Skeletal muscle tissue (tissue), 4 donors: Measurements from ENCODE around the gene PPFIA3. TPM values are rescaled to one million over a fixed set of nuclear protein-coding genes. Genes with fewer than 3 reads are reported as not detected.
A peak's percentile ranks its signal among the peaks of the same experiment; 100 is the strongest.

Experiments
- H3K27ac ChIP-seq: one replicate; pipeline ENCODE4 v1.7.0; 2013; ENCODE audit warnings: mild to moderate bottlenecking, low read depth, low read length, inconsistent platforms
- H3K27me3 ChIP-seq, 3 donors: one replicate each; pipeline ENCODE4 v1.7.0; 2013; ENCODE audit warnings: low read length in 3 of 3; ENCODE audit not compliant: control insufficient read depth in 3 of 3, insufficient read depth in 3 of 3
- H3K36me3 ChIP-seq, 3 donors: one replicate each; pipeline ENCODE4 v1.7.0; 2013; ENCODE audit warnings: low read length in 3 of 3; ENCODE audit not compliant: control insufficient read depth in 3 of 3, insufficient read depth in 3 of 3
- H3K4me1 ChIP-seq, 3 donors: one replicate each; pipeline ENCODE4 v1.7.0; 2013; ENCODE audit warnings: low read length in 3 of 3, mild to moderate bottlenecking in 3 of 3; ENCODE audit not compliant: control insufficient read depth in 3 of 3, insufficient read depth in 3 of 3
- H3K4me3 ChIP-seq, 3 donors: one replicate each; pipeline ENCODE4 v1.7.0; 2013; ENCODE audit warnings: low read length in 3 of 3
- H3K9ac ChIP-seq, 3 donors: one replicate each; pipeline ENCODE4 v1.7.0; 2013; ENCODE audit warnings: low read length in 3 of 3, mild to moderate bottlenecking in 3 of 3, moderate library complexity in 2 of 3, low read depth in 1 of 3
- H3K9me3 ChIP-seq, 3 donors: one replicate each; pipeline ENCODE4 v1.7.0; 2013; ENCODE audit warnings: low read length in 3 of 3; ENCODE audit not compliant: control insufficient read depth in 3 of 3
- total RNA-seq: library from RNA; depleted of rRNA; stranded (reverse); fragments of >200 nt; gene quantifications from one replicate; pipeline ENCODE4 v1.2.3, GENCODE V29; 2014
- donor health status: Osteomylitis.

The PPFIA3 gene
- total RNA-seq, 1 donor from 2014 or later, result 3.1 TPM

DNA sequence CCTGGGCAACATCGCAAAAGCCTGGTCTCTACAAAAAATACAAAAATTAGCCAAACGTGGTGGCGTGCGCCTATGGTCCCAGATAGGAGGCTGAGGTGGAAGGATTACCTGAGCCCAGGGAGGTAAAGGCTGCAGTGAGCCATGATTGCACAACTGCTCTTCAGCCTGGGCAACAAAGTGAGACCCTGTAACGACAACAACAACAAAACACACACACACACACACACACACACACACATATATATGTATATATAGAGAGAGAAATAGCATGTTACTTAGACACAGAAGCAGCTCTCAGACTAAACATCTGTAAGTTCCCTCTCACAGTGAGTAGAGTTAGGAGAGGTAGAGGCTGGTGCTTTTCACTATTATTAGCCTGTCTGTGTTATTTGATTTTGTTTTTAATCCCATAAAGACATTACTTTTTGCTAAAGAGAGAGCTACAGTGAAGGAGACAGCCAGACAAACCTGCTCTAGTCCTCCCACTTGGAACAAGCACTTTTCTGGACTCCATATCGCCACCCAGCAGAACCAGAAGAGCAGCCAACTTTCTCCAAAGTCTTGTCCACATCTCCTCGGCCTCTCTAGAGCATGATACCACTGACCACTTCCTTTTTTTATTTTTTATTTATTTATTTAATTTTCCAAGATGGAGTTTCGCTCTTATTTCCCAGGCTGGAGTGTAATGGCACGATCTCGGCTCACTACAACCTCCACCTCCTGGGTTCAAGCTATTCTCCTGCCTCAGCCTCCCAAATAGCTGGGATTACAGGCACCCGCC, 7.9 kb upstream of the PPFIA3 start:
- Histone ChIP-seq H3K27me3 (no peaks in the 10 kb centered on the region), H3K9ac (no peak overlapping the region), H3K27ac (peak overlapping the region; percentile 25), H3K4me1 (peaks cover 27 to 50% (median 30%) of the 10 kb centered on the region in 3 donors), H3K9me3 (no peaks in the 10 kb centered on the region), H3K36me3 (peaks cover 20 to 29% (median 28%) of the 10 kb centered on the region in 3 donors), H3K4me3 (no peak overlapping the region)

DNA sequence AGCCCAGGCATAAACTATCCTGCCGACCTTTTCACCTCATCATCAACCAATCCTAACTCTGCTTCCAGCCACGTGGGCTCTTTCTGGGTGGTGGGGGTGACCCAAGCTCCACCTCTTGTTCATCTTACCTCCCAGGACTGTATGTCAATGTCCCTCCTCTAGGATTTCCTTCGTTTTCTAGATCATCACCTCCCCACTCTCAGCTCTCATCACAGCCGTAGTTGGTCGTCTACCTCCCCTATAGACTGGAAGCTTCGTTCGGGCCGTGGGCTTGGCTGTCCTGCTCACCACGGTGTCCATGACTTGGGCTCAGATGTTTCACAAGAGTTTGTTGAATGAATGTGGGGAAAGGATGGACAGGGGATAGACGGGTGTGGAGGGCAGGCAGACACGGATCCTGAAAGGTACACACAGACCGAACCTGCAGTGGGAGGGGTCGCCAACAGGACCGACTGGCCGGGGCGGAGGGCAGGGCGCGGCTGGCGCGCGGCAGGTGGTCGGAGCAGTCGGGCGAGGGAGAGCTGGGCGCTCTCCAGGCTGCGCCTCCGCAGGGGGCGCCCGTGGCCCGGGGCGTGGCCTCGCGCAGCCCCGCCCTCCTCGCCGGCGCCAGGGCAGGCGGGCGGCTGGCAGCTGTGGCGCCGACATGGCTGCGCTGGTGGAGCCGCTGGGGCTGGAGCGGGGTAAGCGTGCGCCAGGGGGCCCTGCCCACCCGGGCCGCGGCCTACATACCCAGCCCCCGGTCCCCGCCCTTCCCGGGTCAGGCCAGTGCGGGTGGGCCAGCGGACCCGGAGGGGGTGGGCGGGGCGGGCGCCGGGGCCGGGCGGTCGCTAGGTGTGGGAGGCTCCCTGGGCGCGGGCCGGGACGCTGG, 5.3 kb upstream of the PPFIA3 start, which contains the start of gene LIN7B:
LIN7B (plus strand) TSS at position 609 of the 868 bp plus-strand sequence; CDS start at position 644, 35 bp downstream.
- peak within 1 kb of the TSS; percentile 68 to 86 (median 79) for H3K4me3 ChIP-seq
- H3K9ac ChIP-seq, result peak within 1 kb of the TSS; percentile 68 to 87 (median 78)
- peaks cover 3 to 11% (median 7%) of the 10 kb centered on the region in 3 donors for H3K36me3 ChIP-seq
- H3K27me3 ChIP-seq, result no peaks in the 10 kb centered on the region
- peak within 1 kb of the TSS; percentile 6 for H3K27ac ChIP-seq
- H3K9me3 ChIP-seq, result no peaks in the 10 kb centered on the region
- H3K4me1 ChIP-seq, result peaks cover 38 to 59% (median 38%) of the 10 kb centered on the region in 3 donors

GRCh38 chr19:49114630-49115363, 4.5 kb upstream of the PPFIA3 start:
- H3K27me3 ChIP-seq, result no peaks in the 10 kb centered on the region
- no peak overlapping the region for H3K27ac ChIP-seq
- H3K36me3 ChIP-seq, result peaks cover 2 to 7% (median 6%) of the 10 kb centered on the region in 3 donors
- peak overlapping the region; percentile 68 to 86 (median 79) for H3K4me3 ChIP-seq
- H3K9me3 ChIP-seq, result no peaks in the 10 kb centered on the region
- H3K4me1 ChIP-seq, result peaks cover 35 to 55% (median 43%) of the 10 kb centered on the region in 3 donors
- peak overlapping the region; percentile 68 to 87 (median 78) for H3K9ac ChIP-seq

GRCh38 chr19:49116544-49116943, 2.8 kb upstream of the PPFIA3 start:
- peaks cover 0 to 3% (median 0%) of the 10 kb centered on the region in 3 donors for H3K27me3 ChIP-seq
- H3K9ac ChIP-seq, result no peak overlapping the region
- peaks cover 2 to 7% (median 6%) of the 10 kb centered on the region in 3 donors for H3K36me3 ChIP-seq
- H3K4me3 ChIP-seq, result no peak overlapping the region
- H3K27ac ChIP-seq, result no peak overlapping the region
- no peaks in the 10 kb centered on the region for H3K9me3 ChIP-seq
- peaks cover 23 to 48% (median 34%) of the 10 kb centered on the region in 3 donors for H3K4me1 ChIP-seq

DNA sequence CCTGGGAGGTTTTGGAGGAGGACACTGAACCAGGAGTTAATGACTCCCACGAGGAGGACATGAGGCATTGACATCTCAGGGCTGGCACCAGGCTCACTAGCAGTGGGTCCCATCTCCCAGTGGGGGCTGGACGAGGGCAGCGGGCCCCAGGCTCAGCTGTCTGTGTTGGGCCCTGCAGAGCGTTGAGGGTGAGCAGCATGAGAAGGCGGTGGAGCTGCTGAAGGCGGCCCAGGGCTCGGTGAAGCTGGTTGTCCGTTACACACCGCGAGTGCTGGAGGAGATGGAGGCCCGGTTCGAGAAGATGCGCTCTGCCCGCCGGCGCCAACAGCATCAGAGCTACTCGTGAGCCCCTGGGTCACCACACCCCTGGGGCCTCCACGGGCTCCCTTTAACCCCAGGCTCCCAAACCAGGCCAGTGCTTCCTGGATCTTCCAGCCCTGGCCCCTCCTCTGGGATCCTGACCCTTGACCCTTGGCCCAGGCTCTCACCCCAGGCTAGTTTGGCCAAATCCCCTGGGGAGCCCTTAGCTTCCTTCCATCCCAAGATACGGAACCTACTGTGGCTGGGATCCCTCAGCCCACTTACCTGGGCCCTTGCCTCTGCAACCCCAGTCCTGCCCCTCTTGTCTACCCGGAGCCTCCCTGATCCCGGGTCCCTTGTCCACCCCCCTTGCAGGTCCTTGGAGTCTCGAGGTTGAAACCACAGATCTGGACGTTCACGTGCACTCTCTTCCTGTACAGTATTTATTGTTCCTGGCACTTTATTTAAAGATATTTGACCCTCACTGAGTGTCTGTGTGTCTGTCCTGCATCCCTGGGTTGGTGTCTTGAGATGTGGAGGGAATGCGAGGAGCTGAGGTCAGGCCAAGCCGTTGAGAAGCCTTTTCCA, 1.4 kb upstream of the PPFIA3 start:
- H3K4me1 ChIP-seq, result peaks cover 23 to 48% (median 34%) of the 10 kb centered on the region in 3 donors
- H3K9ac ChIP-seq, result peak overlapping the region; percentile 60 to 86 (median 85)
- H3K27me3 ChIP-seq, result peaks cover 0 to 3% (median 0%) of the 10 kb centered on the region in 3 donors
- peak overlapping the region; percentile 64 to 87 (median 85) for H3K4me3 ChIP-seq
- H3K36me3 ChIP-seq, result peaks cover 2 to 7% (median 6%) of the 10 kb centered on the region in 3 donors
- H3K9me3 ChIP-seq, result no peaks in the 10 kb centered on the region
- H3K27ac ChIP-seq, result peak overlapping the region; percentile 95

DNA sequence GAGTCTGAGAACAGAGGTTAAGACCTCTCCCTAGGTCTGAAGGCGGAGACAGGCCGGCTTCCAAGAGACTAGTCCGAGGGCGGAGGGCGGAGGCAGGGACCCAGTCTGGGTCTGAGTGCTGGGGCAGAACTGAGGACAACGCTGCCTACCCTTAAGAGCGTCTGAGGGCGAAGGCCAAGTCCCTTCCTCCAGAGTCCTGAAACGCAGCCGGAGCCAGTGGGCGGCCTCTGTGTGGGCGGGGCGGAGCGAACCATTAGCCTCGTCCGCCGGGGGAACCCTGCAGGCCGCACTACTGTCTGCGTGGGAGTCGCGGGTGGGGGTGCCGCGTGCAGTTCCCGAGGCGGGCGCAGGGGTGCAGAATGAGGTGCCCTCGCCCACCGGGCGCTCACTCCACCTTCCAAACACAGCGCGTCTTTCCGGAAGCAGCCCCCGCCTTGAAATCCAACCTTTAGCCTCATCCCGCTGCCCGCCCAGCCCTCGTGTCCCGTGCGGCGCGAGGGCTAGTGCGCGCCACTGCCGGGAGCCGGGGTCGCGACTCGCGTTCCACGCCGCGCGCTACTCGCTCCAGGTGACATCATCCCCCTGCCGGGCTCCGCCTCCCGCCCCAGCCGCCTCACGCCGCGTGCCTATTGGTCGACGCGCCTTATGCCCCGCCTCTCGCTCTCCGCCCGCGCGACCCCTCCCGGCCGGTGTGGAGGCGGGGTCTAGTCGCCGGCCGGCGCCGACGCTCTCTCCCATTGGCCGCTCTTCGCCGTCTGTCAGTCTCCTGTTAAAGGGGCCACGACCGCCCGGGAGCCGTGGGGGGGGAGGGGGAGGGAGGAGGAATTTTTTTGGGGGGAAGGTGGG, 556 bp upstream of the PPFIA3 start, which contains the start of gene C19orf73:
C19orf73 (minus strand) TSS at position 579 of the 846 bp plus-strand sequence; CDS start at position 458, 121 bp downstream.
- peak within 1 kb of the TSS; percentile 64 to 87 (median 85) for H3K4me3 ChIP-seq
- H3K27ac ChIP-seq, result peak within 1 kb of the TSS; percentile 95
- H3K27me3 ChIP-seq, result peaks cover 0 to 3% (median 0%) of the 10 kb centered on the region in 3 donors
- H3K4me1 ChIP-seq, result peaks cover 20 to 45% (median 31%) of the 10 kb centered on the region in 3 donors
- peaks cover 2 to 7% (median 6%) of the 10 kb centered on the region in 3 donors for H3K36me3 ChIP-seq
- H3K9ac ChIP-seq, result peak within 1 kb of the TSS; percentile 60 to 86 (median 85)
- H3K9me3 ChIP-seq, result no peaks in the 10 kb centered on the region

- no peak overlapping the region for H3K9ac ChIP-seq
- H3K36me3 ChIP-seq, result peaks cover 2 to 7% (median 6%) of the 10 kb centered on the region in 3 donors
- H3K4me1 ChIP-seq, result peaks cover 13 to 34% (median 22%) of the 10 kb centered on the region in 3 donors
- peaks cover 0 to 3% (median 0%) of the 10 kb centered on the region in 3 donors for H3K27me3 ChIP-seq
- no peak overlapping the region for H3K4me3 ChIP-seq
- no peak overlapping the region for H3K27ac ChIP-seq
- H3K9me3 ChIP-seq, result no peaks in the 10 kb centered on the region
These were observed 960 bp downstream of the PPFIA3 start for GRCh38 chr19:49120325-49120683.

DNA sequence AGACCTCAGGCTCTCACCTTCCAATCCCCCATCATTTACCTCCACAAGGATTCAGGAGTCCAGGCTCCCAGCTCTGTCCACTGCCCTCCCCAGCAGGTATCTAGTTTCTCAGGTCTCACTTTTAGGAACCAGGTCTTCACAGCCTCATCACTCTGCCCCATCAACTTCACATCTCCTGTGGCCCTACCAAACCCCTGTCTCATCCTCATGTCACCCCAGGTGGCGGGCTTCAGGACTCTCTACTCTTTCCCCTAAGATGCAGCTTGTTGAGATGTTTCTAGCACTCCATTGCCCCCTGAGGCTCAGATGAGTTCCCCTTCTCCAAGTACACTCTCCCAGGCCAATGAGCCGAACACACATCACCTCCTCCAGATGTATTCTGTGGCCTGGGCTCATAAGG, 1.5 kb downstream of the PPFIA3 start:
- peaks cover 2 to 7% (median 6%) of the 10 kb centered on the region in 3 donors for H3K36me3 ChIP-seq
- H3K9me3 ChIP-seq, result no peaks in the 10 kb centered on the region
- no peak overlapping the region for H3K9ac ChIP-seq
- H3K4me3 ChIP-seq, result no peak overlapping the region
- H3K4me1 ChIP-seq, result peaks cover 13 to 32% (median 22%) of the 10 kb centered on the region in 3 donors
- H3K27ac ChIP-seq, result no peak overlapping the region
- peaks cover 0 to 3% (median 0%) of the 10 kb centered on the region in 3 donors for H3K27me3 ChIP-seq
